Stimulated activated memory B cell treated with anti-CD40 and anti-IgM and Interleukin-4, amounts not matched to agents 10 μg/mL and 1 μg/mL and 100 μg/mL, for 72 hours (primary cell): ENCODE measurements around the gene GPN3.
A peak's percentile ranks its signal among the peaks of the same experiment; 100 is the strongest.
"Not testable (repeated sequence)": the region's sequence is repeated elsewhere in the genome, so short reads cannot be mapped to it uniquely, and the experiment has no call there.

Experiments
- ATAC-seq: fragments of 150-1000 bp; cut with Tn5 transposase; 2 replicates; pipeline ENCODE4 v1.10.0; 2021
- H3K27ac Mint-ChIP-seq: one replicate; pipeline ENCODE4 v1.8.0; 2022; ENCODE audit warnings: mild to moderate bottlenecking, mixed read lengths
- H3K27me3 Mint-ChIP-seq: one replicate; pipeline ENCODE4 v1.8.0; 2022; ENCODE audit warnings: mixed read lengths
- H3K36me3 Mint-ChIP-seq: one replicate; pipeline ENCODE4 v1.8.0; 2022; ENCODE audit warnings: mixed read lengths
- H3K4me1 Mint-ChIP-seq: one replicate; pipeline ENCODE4 v1.8.0; 2022; ENCODE audit warnings: mixed read lengths
- H3K4me3 Mint-ChIP-seq: one replicate; pipeline ENCODE4 v1.8.0; 2022; ENCODE audit warnings: mild to moderate bottlenecking, moderate library complexity, mixed read lengths
- H3K9me3 Mint-ChIP-seq: one replicate; pipeline ENCODE4 v1.8.0; 2022; ENCODE audit warnings: mixed read lengths

GPN3 gene

DNA sequence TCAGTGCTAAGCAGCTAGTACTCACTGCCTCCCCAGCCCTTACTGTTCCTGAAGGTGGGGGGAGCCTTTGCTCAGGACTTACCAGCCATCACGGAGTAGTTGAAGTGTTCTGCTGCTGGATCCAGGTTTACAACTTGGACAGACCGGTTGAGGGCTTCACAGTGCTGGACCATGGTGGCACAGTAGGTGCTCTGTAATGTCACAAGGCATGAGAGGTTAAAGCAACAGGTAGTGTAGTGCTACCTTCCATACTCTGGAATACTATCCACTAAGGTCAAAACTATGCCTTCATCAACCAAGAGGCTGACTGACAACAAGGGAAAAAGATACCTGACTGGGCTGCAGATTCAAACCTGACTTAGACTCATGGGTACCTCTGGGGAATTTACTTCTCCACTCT is 3.0 kb downstream of the GPN3 start:
- H3K27ac Mint-ChIP-seq = no peak overlapping the region
- no peak for ATAC-seq
- H3K27me3 Mint-ChIP-seq = no peaks in the 10 kb centered on the region
- H3K9me3 Mint-ChIP-seq = no peaks in the 10 kb centered on the region
- no peak overlapping the region for H3K4me3 Mint-ChIP-seq
- peaks cover 33% of the 10 kb centered on the region for H3K36me3 Mint-ChIP-seq
- H3K4me1 Mint-ChIP-seq = peaks cover 33% of the 10 kb centered on the region

DNA sequence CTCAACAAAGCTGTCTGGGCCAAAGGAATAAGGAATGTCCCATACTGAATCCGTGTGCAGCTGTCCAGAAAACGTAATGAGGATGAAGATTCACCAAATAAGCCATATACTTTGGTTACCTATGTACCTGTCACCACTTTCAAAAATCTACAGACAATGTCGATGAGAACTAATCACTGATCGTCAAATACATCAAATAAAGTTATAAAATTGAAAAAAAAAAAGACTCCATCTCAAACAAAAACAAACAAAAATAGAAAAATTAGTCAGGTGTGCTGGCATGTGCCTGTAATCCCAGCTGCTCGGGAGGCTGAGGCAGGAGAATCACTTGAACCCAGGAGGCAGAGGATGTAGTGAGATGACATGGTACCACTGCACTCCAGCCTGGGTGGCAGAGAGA is 6.9 kb downstream of the GPN3 start:
- not testable (repeated sequence) for H3K27me3 Mint-ChIP-seq, ATAC-seq, H3K9me3 Mint-ChIP-seq, H3K27ac Mint-ChIP-seq, H3K4me3 Mint-ChIP-seq
- Mint-ChIP-seq H3K36me3 (peaks cover 46% of the 10 kb centered on the region), H3K4me1 (peaks cover 25% of the 10 kb centered on the region)

DNA sequence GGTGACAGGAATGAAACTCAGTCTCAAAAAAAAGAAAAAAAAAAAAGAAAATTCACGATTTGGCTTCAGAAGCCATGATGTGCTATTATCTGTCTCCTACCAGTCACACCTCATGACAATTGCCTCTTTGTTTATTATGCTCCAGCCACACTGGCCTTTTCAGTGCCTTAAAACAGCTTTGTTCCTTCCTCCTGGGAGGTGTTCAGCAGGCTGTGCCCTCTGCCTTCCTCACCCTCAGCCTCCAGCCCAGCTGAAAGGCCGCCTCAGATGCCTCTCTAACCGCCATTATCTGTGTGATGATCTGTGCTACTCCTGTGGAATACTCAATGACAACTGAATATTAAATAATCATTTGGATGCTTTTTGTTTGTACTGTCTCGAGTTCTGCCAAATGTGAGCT is 9.3 kb downstream of the GPN3 start:
- Mint-ChIP-seq H3K4me3 (no peak overlapping the region), H3K27ac (peak overlapping the region; percentile 80), H3K4me1 (peaks cover 33% of the 10 kb centered on the region), H3K36me3 (peaks cover 39% of the 10 kb centered on the region), H3K9me3 (no peaks in the 10 kb centered on the region), H3K27me3 (no peaks in the 10 kb centered on the region)
- no peak for ATAC-seq

DNA sequence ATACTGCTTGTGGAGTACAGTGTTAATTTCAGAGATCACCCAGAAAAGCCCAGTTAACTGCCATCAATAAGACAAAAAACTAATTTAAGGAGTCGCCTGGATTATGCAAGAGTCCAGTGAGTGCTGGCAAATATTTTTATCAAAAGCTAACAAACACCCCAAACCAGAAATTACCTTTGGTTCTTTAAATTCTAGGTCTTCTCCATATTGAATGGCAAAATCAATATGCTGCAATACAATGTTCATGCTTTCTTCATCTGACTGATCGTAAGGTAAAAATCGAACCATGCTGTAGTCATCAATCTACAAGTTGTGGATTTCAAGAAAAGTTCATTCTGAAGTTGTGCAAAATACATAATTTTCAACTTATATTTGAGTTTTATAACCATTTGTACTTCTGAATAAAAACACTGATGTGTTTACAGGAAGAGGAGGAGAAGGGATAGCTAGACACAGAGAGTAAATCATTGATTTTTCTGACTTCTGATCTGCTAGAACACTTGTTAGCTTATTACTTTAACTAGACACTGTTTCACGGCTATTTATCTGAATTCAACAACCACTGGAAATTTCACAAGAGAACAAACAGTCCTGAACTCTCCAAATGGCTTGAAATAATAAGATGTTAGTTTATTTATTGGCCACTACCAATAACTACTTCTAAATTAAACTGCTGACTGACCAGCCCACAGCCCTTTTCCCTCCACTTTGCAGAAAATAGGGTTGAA is 14.3 kb downstream of the GPN3 start:
- no peak overlapping the region for H3K27ac Mint-ChIP-seq
- no peak overlapping the region for H3K4me3 Mint-ChIP-seq
- H3K27me3 Mint-ChIP-seq = no peaks in the 10 kb centered on the region
- ATAC-seq = no peak
- peaks cover 44% of the 10 kb centered on the region for H3K4me1 Mint-ChIP-seq
- no peaks in the 10 kb centered on the region for H3K9me3 Mint-ChIP-seq
- peaks cover 15% of the 10 kb centered on the region for H3K36me3 Mint-ChIP-seq

DNA sequence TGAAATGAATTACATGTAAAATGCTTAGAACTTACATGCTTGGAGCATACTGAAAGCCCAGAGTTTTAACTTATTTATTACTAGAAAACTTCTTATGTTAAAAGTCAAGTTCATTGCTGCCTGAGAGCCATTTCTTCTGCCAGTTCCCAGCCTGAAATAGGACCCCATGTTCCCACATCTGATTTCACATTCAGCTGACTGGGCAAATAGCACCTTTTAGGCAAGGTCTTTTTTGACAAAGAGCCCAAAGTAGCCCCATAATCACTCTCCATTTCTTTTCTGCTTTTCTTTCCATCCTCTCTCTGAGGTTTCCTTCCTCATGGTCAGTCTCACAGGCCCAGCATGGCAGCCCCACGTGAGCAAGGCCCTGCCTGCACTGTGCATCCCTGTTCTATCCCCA is 16.8 kb downstream of the GPN3 start:
- Mint-ChIP-seq H3K4me3 (peak overlapping the region; percentile 99), H3K9me3 (no peaks in the 10 kb centered on the region), H3K27ac (peak overlapping the region; percentile 98), H3K27me3 (no peaks in the 10 kb centered on the region), H3K36me3 (peaks cover 21% of the 10 kb centered on the region), H3K4me1 (peaks cover 47% of the 10 kb centered on the region)
- no peak for ATAC-seq

DNA sequence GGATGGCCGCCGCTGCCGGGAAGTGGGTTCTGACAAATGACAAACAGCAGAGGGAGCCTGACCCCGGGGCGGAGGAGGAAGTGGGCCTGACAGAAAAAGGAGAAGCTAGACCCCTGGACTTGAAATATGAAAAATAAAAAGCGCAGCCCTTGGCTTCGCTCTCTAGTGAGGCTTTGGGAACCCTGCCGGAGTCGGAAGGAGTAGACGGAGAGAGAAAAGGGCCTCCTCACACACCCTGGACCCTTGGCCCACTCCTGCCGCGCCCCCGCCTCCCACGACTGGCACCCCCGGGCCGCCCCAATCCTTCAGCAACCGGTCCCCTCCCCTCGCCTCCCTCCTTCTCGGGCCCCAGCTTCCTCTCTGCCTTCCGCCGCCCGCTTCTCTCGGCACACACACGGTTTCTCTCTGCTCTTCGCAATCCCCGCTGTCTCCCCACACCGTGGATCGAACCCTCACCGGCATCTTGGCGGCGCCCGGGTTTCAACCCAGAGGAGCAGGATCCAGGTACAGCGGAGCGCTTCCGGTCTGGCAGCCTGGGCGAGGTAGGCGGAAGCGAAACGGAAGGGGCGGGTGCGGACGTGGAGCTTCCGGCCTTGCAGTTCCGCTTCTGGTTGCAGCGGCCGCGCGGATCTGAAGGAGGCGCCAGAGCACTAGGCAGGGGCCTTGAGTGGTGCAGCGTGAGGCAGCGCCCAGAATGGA is 18.1 kb downstream of the GPN3 start, which contains the start of gene ARPC3:
TSS of gene ARPC3 (minus strand) at position 539 of the 699 bp plus-strand sequence. CDS start at position 462, 77 bp downstream.
- ATAC-seq = peak; percentile 98
- Mint-ChIP-seq H3K4me1 (peaks cover 44% of the 10 kb centered on the region), H3K36me3 (peaks cover 27% of the 10 kb centered on the region)

DNA sequence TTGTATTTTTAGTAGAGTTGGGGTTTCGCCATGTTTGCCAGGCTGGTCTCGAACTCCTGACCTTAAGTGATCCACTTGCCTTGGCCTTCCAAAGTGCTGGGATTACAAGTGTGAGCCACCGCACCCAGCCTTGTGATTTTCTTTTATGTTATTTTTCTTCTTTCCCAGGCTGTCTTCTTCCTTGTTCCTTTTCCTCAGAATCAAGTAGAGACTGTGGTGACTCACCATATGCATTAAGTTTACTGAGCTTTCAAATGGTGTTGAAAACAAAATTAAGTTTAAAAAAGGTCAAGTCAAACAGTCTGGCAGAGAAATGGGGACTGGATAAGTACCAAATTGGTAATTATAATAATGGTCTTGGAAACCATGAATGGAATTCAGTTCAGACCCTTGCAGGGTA is 23.6 kb downstream of the GPN3 start:
- Mint-ChIP-seq H3K27me3 (no peaks in the 10 kb centered on the region), H3K4me3 (no peak overlapping the region), H3K9me3 (no peaks in the 10 kb centered on the region), H3K4me1 (peaks cover 39% of the 10 kb centered on the region), H3K27ac (no peak overlapping the region), H3K36me3 (peaks cover 27% of the 10 kb centered on the region)
- ATAC-seq = no peak

More for the DNA sequence above, 18.1 kb downstream of the GPN3 start, which contains the start of gene ARPC3:
- Mint-ChIP-seq H3K4me3 (peak within 1 kb of the TSS; percentile 99), H3K9me3 (no peaks in the 10 kb centered on the region), H3K27ac (peak within 1 kb of the TSS; percentile 98), H3K27me3 (no peaks in the 10 kb centered on the region)

DNA sequence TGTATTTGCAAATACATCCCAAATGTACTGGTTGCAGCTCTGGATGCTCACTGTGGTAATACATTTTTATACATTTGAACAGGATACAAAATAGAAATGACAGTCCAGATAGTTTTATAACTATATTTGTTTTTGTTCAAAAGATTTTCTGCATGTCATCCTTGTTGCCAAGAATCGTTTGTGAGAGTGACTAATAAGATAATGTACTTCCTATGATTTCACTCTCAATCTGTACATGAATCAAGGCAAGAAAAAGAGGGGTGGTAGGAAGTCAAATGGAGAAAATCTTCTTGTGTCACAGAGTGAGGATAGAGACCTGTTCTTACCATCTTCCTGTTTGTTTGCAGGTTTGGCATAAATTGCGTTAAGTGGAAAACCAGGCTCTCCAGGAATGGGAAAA is 31.8 kb downstream of the GPN3 start:
- peaks cover 4% of the 10 kb centered on the region for H3K4me1 Mint-ChIP-seq
- no peak for ATAC-seq
- no peak overlapping the region for H3K4me3 Mint-ChIP-seq
- no peak overlapping the region for H3K27ac Mint-ChIP-seq
- H3K27me3 Mint-ChIP-seq = no peaks in the 10 kb centered on the region
- peaks cover 40% of the 10 kb centered on the region for H3K36me3 Mint-ChIP-seq
- no peaks in the 10 kb centered on the region for H3K9me3 Mint-ChIP-seq

DNA sequence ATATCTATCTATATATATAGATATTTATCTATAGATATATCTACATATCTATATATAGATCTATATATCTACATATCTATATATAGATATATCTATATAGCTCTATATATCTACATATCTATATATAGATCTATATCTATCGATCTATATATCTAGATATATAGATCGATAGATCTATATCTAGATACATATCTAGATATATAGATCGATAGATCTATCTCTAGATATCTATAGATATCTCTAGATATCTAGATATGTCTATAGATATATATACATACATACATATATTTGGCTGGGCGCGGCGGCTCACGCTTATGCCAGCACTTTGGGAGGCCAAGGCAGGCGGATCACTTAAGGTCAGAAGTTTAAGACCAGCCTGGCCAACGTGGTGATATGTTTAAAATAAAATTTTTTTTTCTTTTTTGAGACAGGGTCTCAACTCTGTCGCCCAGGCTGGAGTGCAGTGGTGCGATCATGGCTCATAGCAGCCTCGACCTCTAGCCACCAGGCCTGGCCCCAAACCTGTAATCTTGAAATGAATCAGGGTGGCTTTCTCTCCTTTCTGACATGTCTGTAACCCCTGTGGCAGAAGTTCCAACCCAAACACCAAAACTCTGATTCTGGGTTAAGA is 36.0 kb downstream of the GPN3 start:
- peaks cover 11% of the 10 kb centered on the region for H3K27me3 Mint-ChIP-seq
- H3K9me3 Mint-ChIP-seq = no peaks in the 10 kb centered on the region
- ATAC-seq = peak; percentile 48
- peaks cover 4% of the 10 kb centered on the region for H3K4me1 Mint-ChIP-seq
- H3K36me3 Mint-ChIP-seq = peaks cover 27% of the 10 kb centered on the region
- H3K27ac Mint-ChIP-seq = peak overlapping the region; percentile 100
- H3K4me3 Mint-ChIP-seq = no peak overlapping the region

DNA sequence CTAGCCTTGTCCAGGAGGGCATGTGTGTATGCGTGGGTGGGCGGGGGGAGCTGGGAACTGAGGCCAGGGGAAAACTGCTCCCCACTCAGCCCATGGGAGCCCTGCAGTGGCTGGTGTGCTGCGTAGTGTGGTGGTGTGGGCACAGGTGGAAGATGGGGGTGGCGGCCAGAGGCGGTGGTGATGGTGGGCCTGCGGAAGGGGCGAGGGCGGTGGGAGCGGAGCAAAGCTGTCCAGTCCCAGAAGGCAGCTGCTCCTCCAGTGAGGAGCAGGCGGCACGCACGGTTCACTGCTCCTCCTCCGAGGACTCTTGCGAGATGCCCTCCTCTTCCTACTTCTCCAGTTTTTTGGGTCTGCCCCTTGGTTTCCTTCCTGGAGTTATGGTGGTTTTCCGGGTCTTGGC is 38.4 kb downstream of the GPN3 start:
- peaks cover 11% of the 10 kb centered on the region for H3K27me3 Mint-ChIP-seq
- not testable (repeated sequence) for H3K4me3 Mint-ChIP-seq, ATAC-seq, H3K36me3 Mint-ChIP-seq, H3K27ac Mint-ChIP-seq, H3K4me1 Mint-ChIP-seq, H3K9me3 Mint-ChIP-seq

DNA sequence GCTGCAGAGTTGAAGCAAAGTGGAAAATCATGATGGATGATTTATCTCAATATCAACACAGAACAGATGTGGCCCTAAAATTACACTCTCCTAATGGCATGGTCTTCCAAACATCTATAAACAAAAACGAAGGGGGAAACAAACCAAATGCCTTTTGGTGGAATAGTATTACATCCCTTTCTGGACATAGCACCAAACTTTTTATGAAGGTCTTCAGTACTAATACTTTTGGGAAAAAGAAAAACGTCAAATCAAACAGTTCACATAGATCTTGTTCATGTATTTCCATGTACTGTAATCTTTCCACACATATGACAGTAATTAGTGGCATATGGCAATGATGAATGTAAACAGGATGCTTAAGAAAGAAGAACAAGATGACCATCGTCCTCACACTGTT is 41.7 kb downstream of the GPN3 start:
- Mint-ChIP-seq H3K4me1 (peaks cover 1% of the 10 kb centered on the region), H3K27me3 (peaks cover 11% of the 10 kb centered on the region), H3K9me3 (no peaks in the 10 kb centered on the region), H3K4me3 (no peak overlapping the region), H3K27ac (no peak overlapping the region), H3K36me3 (no peaks in the 10 kb centered on the region)
- ATAC-seq = no peak

DNA sequence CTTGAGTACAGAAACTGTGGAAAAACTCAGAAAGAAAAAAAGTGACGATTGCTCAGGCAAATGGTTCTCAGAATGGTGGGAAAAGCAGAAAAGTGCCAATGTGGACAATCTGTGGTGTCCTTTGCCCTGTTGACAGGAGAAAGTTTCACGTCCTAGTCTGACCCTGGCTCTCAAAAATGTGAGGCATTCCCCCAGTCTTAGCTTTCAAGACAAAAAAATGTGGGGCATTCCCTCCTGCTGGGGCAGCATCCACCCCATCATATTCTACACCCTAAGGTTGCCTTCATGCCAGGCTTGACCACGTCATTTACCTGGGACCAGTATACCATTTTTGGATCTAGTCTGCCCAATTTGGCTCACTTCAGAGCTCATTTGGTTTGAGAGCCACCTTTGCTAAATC is 43.8 kb downstream of the GPN3 start:
- no peak for ATAC-seq
- Mint-ChIP-seq H3K4me1 (no peaks in the 10 kb centered on the region), H3K27ac (no peak overlapping the region), H3K27me3 (peaks cover 10% of the 10 kb centered on the region), H3K9me3 (no peaks in the 10 kb centered on the region), H3K36me3 (no peaks in the 10 kb centered on the region), H3K4me3 (no peak overlapping the region)

DNA sequence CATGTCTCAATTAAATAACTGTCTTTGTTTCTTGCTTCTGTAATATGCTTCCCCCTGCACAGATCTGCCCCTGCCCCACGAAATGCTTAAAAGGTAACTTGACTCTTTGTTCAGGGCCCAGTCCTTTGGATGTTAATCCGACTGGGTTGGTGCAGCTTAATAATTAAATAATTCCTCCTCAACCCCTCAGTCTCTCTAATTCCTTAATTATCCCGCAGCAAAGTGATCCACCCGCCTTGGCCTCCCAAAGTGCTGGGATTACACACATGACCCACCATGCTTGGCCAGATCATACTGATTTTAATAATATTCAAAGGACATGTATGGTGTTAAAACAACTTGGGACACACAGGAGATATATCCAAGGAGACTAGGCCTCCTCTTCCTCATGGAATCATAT is 46.4 kb downstream of the GPN3 start:
- H3K4me1 Mint-ChIP-seq = peaks cover 8% of the 10 kb centered on the region
- H3K36me3 Mint-ChIP-seq = no peaks in the 10 kb centered on the region
- H3K27ac Mint-ChIP-seq = no peak overlapping the region
- H3K4me3 Mint-ChIP-seq = no peak overlapping the region
- no peaks in the 10 kb centered on the region for H3K9me3 Mint-ChIP-seq
- ATAC-seq = no peak
- H3K27me3 Mint-ChIP-seq = no peaks in the 10 kb centered on the region

DNA sequence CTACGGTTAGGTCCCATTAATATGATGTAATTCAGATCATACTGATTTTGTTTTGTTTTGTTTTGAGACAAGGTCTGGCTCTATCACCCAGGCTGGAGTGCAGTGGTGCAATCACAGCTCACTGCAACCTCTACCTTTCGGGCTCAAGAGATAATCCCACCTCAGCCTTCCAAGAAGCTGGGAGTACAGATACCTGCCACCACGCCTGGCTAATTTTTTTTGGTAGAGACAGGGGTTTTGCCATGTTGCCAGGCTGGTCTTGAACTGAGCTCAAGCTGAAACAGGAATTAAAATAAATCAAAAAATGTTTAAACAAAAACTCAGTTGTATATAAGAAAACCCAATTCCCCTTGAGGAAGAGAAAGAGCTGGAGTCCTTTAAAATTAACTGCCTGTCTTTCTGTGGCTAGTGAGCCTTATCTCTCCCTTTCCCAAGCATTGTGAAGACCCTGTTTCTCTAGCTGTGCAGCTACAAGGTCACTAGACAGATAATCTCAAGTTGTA is 46.8 kb downstream of the GPN3 start:
- Mint-ChIP-seq H3K4me1 (peaks cover 8% of the 10 kb centered on the region), H3K4me3 (no peak overlapping the region), H3K36me3 (no peaks in the 10 kb centered on the region), H3K9me3 (no peaks in the 10 kb centered on the region), H3K27ac (no peak overlapping the region), H3K27me3 (no peaks in the 10 kb centered on the region)
- ATAC-seq = no peak

DNA sequence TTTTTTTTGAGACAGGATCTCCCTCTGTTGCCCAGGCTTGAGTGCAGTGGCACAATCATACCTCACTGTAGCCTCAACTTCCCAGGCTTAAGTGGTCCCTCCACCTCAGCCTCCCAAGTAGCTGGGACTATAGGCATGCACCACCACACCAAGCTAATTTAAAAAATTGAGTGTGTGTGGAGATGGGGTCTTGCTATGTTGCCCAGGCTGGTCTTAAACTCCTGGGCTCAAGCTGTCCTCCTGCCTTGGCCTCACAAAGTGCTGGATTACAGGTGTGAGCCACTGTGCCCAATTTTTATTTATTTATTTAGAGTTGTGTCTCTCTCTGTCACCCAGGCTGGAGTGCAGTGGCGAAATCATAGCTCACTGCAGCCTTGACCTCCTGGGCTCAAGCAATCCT is 47.4 kb downstream of the GPN3 start:
- not testable (repeated sequence) for ATAC-seq, H3K36me3 Mint-ChIP-seq, H3K27me3 Mint-ChIP-seq, H3K9me3 Mint-ChIP-seq, H3K27ac Mint-ChIP-seq, H3K4me1 Mint-ChIP-seq, H3K4me3 Mint-ChIP-seq
